HG03060 (cell line): Measurements from ENCODE around the gene REV3L.
A peak's percentile ranks its signal among the peaks of the same experiment; 100 is the strongest.
"Not testable (repeated sequence)": the region's sequence is repeated elsewhere in the genome, so short reads cannot be mapped to it uniquely, and the experiment has no call there.

ENCODE experiments used
- ATAC-seq: cut with Tn5 transposase; IDR thresholded peaks from one replicate; pipeline ENCODE4 v1.9.1; 2021; ENCODE audit warnings: low read depth, moderate number of reproducible peaks; ENCODE audit not compliant: unreplicated experiment

REV3L gene

DNA sequence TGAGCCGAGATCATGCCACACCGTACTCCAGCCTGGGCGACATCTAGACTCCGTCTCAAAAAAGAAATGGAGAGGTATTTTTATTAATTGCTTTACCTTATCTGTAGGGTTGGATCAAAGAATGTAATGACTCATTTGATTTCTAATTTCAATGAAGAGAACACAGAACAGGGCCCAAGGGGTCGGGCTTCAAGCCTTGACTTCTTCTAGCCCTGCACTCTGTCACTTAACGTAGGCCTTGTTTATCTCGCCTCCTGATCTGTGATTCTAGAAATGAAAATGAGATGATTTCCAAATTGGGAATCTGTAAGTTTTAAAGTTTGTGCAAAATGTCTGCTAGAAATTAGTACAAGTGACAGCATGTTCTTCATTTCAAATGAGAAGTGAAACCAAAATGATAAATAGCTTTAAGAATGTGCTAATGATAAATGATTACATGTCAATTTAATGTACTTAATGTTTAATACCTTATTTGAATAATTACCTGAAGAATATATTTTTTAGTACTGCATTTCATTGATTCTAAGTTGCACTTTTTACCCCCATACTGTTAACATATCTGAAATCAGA lies 215.2 kb downstream of the REV3L start:
- no peak for ATAC-seq

DNA sequence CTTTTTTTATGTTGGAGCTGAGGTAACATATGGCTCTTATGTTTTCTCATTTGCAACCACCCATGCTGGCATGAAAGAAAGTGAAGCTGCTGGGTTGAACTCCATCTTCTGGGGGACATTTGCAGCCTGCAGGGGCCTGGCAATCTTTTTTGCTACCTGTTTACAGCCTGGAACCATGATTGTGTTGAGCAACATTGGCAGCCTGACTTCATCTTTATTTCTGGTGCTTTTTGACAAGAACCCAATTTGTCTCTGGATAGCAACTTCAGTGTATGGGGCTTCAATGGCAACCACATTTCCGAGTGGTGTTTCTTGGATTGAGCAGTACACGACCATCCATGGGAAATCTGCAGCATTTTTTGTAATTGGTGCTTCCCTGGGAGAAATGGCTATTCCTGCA lies 216.7 kb downstream of the REV3L start:
- no peak for ATAC-seq

DNA sequence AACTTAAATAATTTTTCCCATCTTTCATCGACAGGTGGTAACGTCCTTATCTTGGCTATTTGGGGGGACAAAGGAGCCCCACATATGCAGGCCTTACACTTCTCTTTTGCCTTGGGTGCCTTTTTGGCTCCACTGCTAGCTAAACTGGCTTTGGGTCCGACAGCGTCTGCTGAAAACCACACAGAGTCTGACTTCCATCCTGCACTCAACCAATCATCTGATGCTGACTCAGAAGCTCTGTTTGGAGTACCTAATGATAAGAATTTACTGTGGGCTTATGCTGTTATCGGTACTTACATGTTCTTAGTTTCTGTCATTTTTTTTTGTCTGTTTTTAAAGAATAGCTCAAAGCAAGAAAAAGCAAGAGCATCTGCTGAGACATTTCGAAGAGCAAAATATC lies 217.2 kb downstream of the REV3L start:
- ATAC-seq: no peak

DNA sequence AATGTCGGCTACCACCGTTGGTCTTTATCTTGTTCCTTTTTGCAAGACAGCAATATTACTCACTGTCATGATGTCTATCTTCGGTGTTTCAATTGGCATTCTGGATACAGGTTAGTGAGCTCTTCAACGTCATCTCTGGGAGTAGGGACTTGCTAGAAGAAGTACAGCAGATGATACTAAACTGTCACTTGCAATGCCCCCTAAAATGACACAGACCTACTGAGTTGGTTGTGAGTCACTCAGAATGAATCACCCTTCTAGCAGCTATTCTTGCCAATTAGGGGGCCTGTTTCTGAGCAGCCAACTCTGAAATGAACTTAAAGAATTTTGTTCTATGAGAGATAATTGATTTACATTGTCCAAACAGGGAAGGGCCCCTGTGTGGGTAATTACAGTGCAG lies 219.2 kb downstream of the REV3L start:
- ATAC-seq: no peak

DNA sequence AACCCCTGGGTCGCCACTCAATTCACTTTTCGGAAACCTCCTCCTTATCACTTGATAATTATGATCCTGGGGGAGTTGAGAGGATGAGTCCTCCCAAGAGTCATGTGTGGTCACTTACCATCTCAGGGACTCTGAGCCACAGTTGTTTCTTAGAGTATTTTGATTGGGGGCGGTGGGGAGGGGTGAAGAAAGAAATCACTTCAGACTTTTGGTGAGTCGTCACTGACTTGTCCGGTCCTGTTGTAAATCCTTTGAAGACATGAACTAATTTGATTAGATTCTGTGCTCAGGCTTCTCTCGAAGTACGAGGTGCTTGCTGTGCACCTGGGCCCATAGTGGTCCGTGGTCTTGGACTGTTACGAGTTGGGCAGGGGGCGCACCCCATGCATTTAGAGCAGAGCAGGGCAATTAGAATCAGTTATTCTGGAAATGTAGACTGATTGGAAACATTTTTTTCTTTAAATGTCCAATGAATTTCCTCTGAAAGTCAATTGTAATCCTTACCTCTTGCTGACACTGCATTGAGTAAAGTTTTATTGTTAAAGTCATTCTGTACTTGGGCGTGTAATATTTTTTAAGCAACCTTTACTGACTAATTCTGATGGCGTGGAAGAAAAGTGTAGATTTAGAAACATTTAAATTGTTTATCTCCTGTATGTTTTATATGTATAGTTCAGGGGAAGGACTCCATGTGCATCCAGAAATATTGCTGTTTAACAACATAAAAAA lies 222.3 kb downstream of the REV3L start:
- no peak for ATAC-seq

DNA sequence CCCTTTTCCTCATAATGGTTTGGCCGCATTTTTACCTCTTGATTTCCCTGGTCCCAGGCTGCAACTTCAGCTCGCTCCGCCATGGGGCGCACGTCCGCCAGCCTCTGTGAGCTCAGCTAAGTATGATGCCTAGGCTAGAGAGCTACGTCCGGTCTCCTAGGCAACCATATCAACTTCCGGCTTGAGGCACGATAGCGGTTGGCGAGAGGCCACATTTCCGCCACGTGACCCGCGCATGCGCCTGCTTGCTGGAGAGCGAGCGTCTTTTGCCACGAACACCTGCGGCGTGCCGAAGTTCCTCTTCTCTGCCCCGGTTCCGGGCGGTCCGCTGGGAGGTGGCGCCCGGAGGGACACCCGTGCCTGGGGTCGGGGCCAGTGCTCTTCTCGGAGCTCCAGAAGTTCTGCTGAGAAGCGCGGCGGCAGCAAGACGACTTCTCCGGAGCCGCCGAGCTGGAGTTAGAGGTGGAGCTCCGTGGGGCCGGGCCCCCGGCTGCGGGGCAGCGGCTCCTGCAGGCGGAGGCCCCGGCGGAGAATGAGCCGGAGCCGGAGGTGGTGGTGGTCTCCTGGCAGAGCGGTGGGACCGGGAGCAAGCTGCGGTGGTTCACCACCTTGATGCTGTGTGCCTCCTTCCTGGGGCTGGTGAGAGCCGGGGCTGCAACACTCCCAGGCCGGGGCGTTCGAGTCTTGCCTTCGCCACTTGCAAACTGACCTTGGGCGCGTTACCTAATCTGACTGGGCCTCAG lies 223.8 kb downstream of the REV3L start:
- ATAC-seq: peak; percentile 98

DNA sequence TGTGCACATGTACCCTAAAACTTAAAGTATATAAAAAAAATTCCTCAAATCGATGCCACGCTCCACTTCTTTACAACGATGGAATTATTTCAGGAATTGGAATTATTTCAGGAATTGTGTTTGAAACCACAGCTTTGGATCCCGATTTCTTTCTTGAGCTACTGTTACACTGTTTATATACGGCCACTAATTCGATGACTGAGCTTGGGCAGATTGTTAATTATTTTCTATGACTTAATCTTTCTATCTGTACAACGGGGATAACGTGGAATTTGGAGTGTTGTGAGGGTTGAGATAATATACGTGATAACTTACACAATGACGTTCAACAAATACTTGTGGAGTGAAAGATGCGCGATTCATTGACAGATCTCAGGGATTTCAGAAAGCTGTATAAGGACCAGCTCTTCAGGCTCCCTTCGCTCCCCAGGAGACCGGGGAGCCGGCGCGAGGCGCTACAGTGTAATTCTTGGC lies 224.4 kb downstream of the REV3L start:
- no peak for ATAC-seq

DNA sequence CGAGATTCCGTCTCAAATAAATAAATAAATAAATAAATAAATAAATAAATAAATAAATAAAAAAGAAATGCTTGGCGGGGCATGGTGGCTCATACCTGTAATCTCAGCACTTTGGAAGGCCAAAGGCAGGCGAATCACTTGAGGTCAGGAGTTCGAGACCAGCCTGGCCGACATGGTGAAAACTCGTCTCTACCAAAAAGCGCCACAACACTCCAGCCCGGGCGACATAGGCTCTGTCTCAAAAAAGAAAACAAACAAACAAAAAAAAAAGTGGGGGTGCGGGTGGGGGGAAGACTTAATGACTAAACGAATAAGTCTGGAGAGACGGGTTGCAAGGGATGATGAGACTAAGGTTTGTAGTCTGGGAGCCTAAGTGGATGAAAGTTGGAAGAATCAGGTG lies 225.0 kb downstream of the REV3L start:
- ATAC-seq: no peak

DNA sequence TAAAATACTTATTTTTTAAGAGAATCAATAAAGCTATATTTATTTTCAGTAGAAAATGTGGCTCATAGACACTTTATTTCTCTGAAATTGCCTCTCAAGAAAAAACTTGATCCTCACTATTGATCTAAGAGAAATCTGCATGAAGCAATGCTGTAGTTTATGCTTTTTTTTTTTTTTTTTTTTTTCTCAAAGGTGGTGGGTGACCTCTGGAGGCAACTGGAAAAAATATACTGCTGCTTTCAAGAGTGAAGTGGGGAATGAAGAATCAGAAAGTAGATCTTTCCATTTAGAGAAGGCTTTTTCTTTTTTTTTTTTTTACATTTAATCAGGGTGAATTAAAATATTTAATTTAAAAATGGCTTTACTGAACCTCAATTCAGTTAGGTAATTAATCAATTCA lies 226.4 kb downstream of the REV3L start:
- ATAC-seq: no peak

DNA sequence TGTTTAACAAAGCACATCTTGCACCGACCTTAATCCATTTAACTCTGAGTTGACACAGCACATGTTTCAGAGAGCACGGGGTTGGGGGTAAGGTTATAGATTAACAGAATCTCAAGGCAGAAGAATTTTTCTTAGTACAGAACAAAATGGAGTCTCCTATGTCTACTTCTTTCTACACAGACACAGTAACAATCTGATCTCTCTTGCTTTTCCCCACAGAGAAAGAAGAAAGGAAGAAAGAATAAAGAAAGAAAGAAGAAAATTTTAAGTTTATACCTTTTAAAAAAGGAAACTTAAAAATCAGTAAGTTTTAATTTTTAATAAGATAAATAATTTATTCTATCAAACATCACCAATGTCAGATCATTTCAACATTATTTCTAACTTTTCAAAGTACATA lies 227.2 kb downstream of the REV3L start:
- not testable (repeated sequence) for ATAC-seq

DNA sequence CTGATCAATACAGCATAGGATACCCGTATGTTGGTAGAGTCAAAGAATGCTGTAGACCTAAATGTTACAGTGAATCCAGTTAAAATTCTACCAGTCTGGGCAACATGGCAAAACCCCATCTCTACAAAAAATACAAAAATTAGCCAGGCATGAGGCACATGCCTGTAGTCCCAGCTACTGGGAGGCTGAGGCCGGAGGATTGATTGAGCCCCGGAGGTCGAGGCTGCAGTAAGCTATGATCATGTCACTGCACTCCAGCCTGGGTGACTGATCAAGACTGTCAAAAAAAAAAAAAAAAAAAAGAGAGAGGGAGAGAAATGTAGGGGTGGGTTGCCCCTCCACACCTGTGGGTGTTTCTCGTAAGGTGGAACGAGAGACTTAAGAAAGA lies 228.2 kb downstream of the REV3L start:
- ATAC-seq: no peak

DNA sequence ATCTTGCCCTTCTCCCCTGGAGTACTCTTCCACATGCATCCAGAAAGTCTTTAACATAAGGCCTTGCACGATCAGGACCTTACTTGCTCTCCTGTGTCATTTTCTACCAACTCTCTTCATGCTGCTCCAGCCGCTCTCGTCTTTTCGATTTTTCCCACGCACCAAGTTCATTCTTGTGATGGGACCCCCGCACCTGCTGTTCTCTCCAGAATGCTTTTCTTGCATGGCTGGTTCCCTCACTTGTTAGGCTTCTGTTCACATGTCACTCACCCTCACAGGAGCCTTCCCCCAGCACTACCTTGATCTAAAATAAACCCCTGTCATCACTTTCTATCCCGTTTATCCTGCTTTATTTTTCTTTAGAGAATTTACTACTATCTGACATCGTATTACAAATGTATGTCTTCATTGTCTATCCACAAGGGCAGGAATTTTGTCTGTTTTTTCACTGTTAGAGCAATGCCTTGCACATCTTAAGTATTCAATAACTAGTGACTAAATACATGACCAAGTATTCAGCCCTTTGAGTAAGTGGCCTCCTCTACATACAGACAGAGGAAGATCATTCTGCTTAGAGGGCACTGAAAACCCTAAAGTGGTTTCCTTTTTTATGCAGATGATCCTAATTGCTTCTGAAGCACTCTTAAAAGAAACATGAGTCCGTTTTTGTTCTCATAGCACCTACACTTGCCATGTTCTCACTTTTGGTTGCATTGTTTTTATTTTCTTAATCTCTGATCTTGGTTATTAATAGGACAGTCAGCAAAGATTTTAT lies 228.8 kb downstream of the REV3L start:
- ATAC-seq: no peak

DNA sequence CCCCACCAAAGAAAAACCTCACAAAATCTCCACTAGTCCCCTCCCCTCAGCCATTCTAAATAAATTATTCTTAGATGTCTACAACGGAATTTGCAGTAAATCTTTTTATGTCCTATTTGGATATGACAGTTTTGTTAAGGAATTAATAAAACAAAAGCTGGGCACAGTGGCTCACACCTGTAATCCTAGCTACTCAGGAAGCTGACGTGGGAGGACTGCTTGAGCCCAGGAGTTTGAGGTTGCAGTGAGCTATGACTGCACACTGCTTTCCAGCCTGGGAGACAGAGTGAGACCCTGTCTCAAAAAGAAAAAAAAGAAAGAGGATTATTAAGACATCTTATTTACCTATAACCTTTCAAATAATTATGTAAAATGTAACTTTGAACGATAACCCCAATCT lies 230.3 kb downstream of the REV3L start:
- no peak for ATAC-seq

DNA sequence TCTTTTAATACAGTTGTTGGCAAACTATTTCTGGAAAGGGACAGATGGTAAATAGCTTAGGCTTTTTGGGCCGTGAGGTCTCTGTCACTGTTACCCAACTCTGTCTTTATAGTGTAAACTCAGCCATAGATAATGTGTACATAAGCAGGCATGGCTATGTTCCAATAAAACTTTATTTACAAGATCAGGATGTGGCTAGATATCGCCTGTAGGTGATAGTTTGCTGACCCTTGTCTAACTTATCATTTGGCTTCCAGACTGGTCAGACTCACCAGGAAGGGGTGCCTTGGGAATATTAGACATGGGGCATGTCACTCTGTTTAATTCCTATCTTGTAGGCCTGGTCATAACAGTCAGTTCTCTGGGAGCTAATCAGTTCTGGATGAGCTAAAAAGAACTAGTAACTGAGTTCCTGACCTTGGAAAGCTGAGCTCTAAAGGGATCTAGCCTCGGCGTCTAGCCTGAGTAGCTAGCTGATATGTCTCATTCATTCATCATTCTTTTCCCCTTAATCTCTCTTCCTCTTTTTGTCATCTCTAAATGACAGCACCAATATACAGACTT lies 232.1 kb downstream of the REV3L start:
- no peak for ATAC-seq
